ENCODE data around the gene HTRA3.

The HTRA3 gene

DNA sequence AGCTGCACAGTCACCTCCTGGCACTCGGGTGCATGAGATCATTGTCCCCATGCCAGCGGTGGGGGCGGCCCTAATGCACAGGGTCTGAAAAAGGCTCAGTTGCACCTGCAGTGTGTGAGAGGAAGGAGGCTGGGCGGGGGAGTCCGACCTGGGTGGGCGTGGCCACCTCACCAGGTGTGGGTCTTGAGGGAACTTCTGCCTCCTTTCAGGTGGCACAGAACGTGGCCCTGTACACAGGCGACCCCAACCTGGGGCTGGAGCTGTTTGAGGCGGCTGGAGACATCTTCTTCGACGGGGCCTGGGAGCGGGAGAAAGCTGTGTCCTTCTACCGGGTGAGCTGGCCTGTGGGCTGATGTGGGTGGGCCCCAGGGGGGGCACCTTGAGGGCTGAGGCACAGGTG, 34.3 kb upstream of the HTRA3 start:
- DNase-seq: peak; percentile 52

DNA sequence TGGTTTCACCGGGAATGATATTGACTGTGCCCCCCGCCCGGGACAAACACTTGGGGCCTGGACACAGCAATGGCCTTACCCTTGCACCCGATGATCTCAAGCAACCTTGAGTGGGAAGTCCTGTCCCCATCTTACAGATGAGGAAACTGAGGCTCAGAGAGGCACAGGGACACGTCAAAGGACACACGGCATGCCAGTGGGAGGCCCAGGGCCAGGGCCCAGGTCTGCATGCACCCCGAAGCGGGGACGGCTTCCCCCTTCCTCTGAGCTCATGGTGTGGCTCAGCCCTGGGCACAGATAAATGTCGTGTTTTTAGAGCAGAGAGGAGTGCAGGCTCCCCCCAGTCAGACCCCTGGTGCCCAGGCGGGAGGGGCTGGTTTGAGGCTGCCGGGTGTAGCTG, 33.9 kb upstream of the HTRA3 start:
- DNase-seq: no peak

GRCh38 chr4:8236106-8236919, 33.2 kb upstream of the HTRA3 start:
- DNase-seq: no peak

- no peak for DNase-seq
These were observed 32.7 kb upstream of the HTRA3 start for GRCh38 chr4:8236920-8237195.

GRCh38 chr4:8237256-8237989, 32.1 kb upstream of the HTRA3 start:
- no peak for DNase-seq

- no peak for DNase-seq
These were observed 31.5 kb upstream of the HTRA3 start for GRCh38 chr4:8238036-8238511.

- DNase-seq: no peak
These were observed 31.0 kb upstream of the HTRA3 start for GRCh38 chr4:8238515-8239053.

- no peak for DNase-seq
These were observed 30.3 kb upstream of the HTRA3 start for GRCh38 chr4:8239226-8239625.

DNA sequence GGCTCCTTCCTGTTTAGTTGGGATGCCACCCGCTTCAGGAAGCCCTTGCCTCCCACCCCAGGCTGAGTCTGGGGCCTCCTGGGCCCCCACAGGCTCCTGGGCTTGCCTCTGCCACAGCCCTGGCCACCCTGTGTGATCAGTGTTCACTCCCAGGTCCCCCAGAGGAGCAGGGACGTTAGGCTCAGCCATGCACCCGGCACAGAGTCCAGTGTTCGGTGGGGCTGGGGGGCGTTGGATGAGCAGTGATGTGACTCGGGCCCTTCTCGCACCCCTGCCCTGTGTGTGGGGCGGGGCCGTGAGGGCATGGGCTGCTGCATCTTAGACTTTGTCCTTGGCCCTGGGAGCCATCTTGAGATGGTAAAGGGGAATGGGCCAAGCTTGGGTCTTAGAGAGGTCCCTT, 29.9 kb upstream of the HTRA3 start:
- DNase-seq: no peak

GRCh38 chr4:8240211-8241041, 29.1 kb upstream of the HTRA3 start:
- no peak for DNase-seq

GRCh38 chr4:8241211-8241779, 28.3 kb upstream of the HTRA3 start:
- no peak for DNase-seq

DNA sequence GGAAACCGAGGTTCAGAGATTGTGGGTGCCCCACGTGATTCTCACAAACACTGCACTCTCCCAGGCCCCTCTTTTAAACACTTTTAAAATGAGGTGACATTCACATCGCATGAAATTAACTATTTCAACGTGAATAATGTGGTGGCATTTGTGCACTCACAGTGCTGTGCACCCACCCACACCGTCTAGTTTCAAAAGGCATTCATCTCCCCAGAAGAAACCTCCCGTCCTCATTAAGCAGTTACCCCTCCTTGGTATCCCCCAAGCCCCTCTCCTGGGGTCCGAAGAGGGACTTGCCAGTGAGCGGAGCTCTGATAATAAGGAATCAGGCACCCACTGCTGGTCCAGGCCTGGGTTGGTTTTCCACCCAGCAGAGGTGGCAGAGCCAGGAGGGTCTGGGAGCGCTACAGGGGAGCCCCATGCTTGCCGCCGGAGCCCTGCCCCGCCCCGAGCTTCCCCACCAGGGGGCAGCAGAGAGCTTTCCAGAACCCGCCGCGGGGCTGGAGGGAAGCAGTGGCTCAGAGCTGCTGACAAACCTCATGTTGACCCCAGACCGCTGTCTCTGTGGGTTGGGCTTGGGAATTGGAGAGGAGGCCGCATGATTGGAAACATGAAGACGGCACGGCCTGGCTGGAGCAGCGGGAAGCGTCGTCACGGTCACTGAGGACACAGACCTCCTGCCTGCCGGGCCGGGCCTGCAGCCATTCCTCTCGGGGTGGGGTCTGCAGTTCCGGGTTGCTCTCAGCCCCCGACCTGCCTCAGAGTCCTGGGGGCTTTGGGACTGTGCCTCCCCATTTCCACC, 27.5 kb upstream of the HTRA3 start:
- peak; percentile 45 for DNase-seq

GRCh38 chr4:8242782-8243560, 26.6 kb upstream of the HTRA3 start:
- DNase-seq: no peak

GRCh38 chr4:8244001-8244757, 25.4 kb upstream of the HTRA3 start:
- DNase-seq: no peak

DNA sequence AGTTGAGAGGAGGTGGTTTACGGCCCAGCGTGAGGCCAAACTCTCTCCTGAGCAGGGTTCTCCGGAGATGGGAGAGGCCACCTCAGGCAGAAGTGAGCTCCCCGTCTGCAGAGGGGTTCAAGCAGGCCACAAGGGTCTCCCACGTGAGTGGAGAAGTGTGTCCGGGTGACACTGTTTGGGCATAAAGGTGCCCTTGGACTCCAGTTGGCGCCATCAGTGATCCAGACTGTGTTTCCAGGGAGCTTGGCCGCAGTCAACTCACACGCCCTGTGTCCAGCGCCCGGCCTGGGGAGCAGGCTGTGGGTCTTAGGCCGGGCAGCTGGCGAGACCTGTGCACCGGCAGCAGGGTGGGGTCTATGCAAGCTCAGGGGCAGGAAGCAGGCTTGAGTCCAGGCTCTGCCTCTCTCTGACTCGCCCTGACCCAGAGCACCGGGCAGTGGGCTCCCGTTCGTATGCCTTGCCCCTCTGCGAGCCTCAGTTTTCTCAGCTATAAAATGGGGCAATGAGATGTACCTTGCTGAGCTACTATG, 24.6 kb upstream of the HTRA3 start:
- DNase-seq: no peak

- DNase-seq: no peak
These were observed 23.4 kb upstream of the HTRA3 start for GRCh38 chr4:8245884-8246833.

GRCh38 chr4:8247047-8247930, 22.3 kb upstream of the HTRA3 start:
- DNase-seq: no peak

- no peak for DNase-seq
These were observed 21.5 kb upstream of the HTRA3 start for GRCh38 chr4:8248091-8248490.

Measured in DMS79 treated with DMSO at 0.1 percent for 48 hours (cell line).